IMR-90 (cell line): ENCODE results near the gene PTGDR2. TPM values are rescaled to one million over a fixed set of nuclear protein-coding genes. Genes with fewer than 3 reads are reported as not detected.

Experiments
- ATAC-seq: fragments of 200-7000 bp; cut with Tn5 transposase; 2 replicates; pipeline ENCODE4 v1.9.1; 2020; ENCODE audit warnings: low read depth, mild to moderate bottlenecking, moderate library complexity
- BruUV-seq: library from RNA; stranded (reverse); fragments of 400-500 nt; replicated peaks from 2 replicates; lab custom pipeline; 2021; lab: Mats Ljungman, UMichigan
- CTCF ChIA-PET: fragments of 300-600 bp; formaldehyde crosslinking; extraction: SDS; loops from one replicate; lab custom pipeline; 2021; ENCODE audit warnings: antibody characterized with exemption; lab: Yijun Ruan, JAX
- POLR2A ChIA-PET: fragments of 300-600 bp; sonication (Branson Sonifier 250); formaldehyde crosslinking; loops from one replicate; lab custom pipeline; 2022; ENCODE audit warnings: antibody characterized with exemption; ENCODE audit not compliant: unreplicated experiment; lab: Charles Lee
- DNase-seq: peaks from one replicate; pipeline ENCODE4 v3.0.0; 2013
- H2AFZ ChIP-seq: replicated peaks from 2 replicates; pipeline ENCODE3; 2013; ENCODE audit warnings: low read length, mild to moderate bottlenecking; ENCODE audit not compliant: poor library complexity
- H2AK5ac ChIP-seq: 2 replicates; pipeline ENCODE4 v1.6.1; 2013; ENCODE audit warnings: low read depth, low read length, inconsistent platforms
- H2AK9ac ChIP-seq: replicated peaks from 2 replicates; pipeline ENCODE3; 2013; ENCODE audit warnings: mild to moderate bottlenecking, low read depth, low read length, moderate library complexity; ENCODE audit not compliant: poor library complexity
- H2BK120ac ChIP-seq: 2 replicates; pipeline ENCODE4 v1.6.1; 2013; ENCODE audit warnings: low read depth, low read length, inconsistent platforms
- H2BK15ac ChIP-seq: 3 replicates; pipeline ENCODE4 v1.6.1; 2013; ENCODE audit warnings: low read depth, low read length, inconsistent platforms
- H2BK20ac ChIP-seq: 2 replicates; pipeline ENCODE4 v1.6.1; 2013; ENCODE audit warnings: low read depth, mild to moderate bottlenecking, inconsistent platforms, low read length, moderate library complexity
- H2BK5ac ChIP-seq: 2 replicates; pipeline ENCODE4 v1.6.1; 2013; ENCODE audit warnings: mild to moderate bottlenecking, low read depth, low read length, inconsistent platforms; ENCODE audit not compliant: poor library complexity, severe bottlenecking
- H3K14ac ChIP-seq: replicated peaks from 2 replicates; pipeline ENCODE4 v1.6.1; 2013; ENCODE audit warnings: low read depth, low read length, inconsistent platforms
- H3K18ac ChIP-seq: 2 replicates; pipeline ENCODE4 v1.6.1; 2013; ENCODE audit warnings: low read depth, low read length, control low read depth
- H3K23ac ChIP-seq: 2 replicates; pipeline ENCODE4 v1.6.1; 2013; ENCODE audit warnings: low read depth, low read length, inconsistent platforms
- H3K27ac ChIP-seq: 2 replicates; pipeline ENCODE4 v1.5.1; 2013; ENCODE audit warnings: mild to moderate bottlenecking, control low read depth, low read length; ENCODE audit not compliant: insufficient read depth
- H3K27me3 ChIP-seq: 2 replicates; pipeline ENCODE4 v1.6.1; 2013; ENCODE audit warnings: low read length; ENCODE audit not compliant: control insufficient read depth, insufficient read depth
- H3K36me3 ChIP-seq: 2 replicates; pipeline ENCODE4 v1.6.1; 2013; ENCODE audit warnings: low read length, mixed read lengths; ENCODE audit not compliant: control insufficient read depth, insufficient read depth
- H3K4ac ChIP-seq: 2 replicates; pipeline ENCODE4 v1.6.1; 2013; ENCODE audit warnings: low read depth, low read length, inconsistent platforms
- H3K4me1 ChIP-seq: 2 replicates; pipeline ENCODE4 v1.6.1; 2013; ENCODE audit warnings: low read length, mixed read lengths; ENCODE audit not compliant: control insufficient read depth, insufficient read depth
- H3K4me2 ChIP-seq: 2 replicates; pipeline ENCODE4 v1.6.1; 2013; ENCODE audit warnings: low read depth, mild to moderate bottlenecking, control low read depth, low read length, moderate library complexity
- H3K4me3 ChIP-seq: 2 replicates; pipeline ENCODE4 v1.5.1; 2013; ENCODE audit warnings: low read depth, mild to moderate bottlenecking, control low read depth, low read length, moderate library complexity; ENCODE audit not compliant: insufficient read depth
- H3K56ac ChIP-seq: 2 replicates; pipeline ENCODE4 v1.6.1; 2013; ENCODE audit warnings: low read length, inconsistent platforms; ENCODE audit not compliant: insufficient read depth; ENCODE audit errors: extremely low read depth
- H3K79me1 ChIP-seq, 2 experiments: 2 replicates each; pipeline ENCODE4 v1.6.1; 2013; ENCODE audit warnings: low read length in 2 of 2, inconsistent platforms in 1 of 2, low read depth in 1 of 2
- H3K9ac ChIP-seq: 2 replicates; pipeline ENCODE4 v1.6.1; 2013; ENCODE audit warnings: low read depth, low read length, control low read depth
- H3K9me1 ChIP-seq: 2 replicates; pipeline ENCODE4 v1.6.1; 2013; ENCODE audit warnings: low read length, inconsistent platforms; ENCODE audit not compliant: insufficient read depth
- H3K9me3 ChIP-seq: 2 replicates; pipeline ENCODE4 v1.6.1; 2013; ENCODE audit warnings: low read length; ENCODE audit not compliant: control insufficient read depth, insufficient read depth
- H4K20me1 ChIP-seq: 2 replicates; pipeline ENCODE4 v1.6.1; 2013; ENCODE audit warnings: low read length, inconsistent platforms; ENCODE audit not compliant: insufficient read depth
- H4K5ac ChIP-seq: 2 replicates; pipeline ENCODE4 v1.6.1; 2013; ENCODE audit warnings: mild to moderate bottlenecking, low read depth, low read length, control low read depth
- H4K8ac ChIP-seq, 2 experiments: 2 replicates each; pipeline ENCODE4 v1.6.1; 2013; ENCODE audit warnings: low read depth in 2 of 2, low read length in 2 of 2, control low read depth in 1 of 2, inconsistent platforms in 1 of 2
- H4K91ac ChIP-seq: 2 replicates; pipeline ENCODE4 v1.6.1; 2013; ENCODE audit warnings: low read depth, low read length, inconsistent platforms; ENCODE audit not compliant: insufficient read depth
- CEBPB ChIP-seq: IDR thresholded peaks from 2 replicates; pipeline ENCODE4 v1.6.1; 2012; ENCODE audit warnings: low read depth, low read length, improper control_type of control experiment
- CHD1 ChIP-seq: IDR thresholded peaks from 2 replicates; pipeline ENCODE4 v1.6.1; 2012; ENCODE audit warnings: low read depth, low read length, improper control_type of control experiment
- CTCF ChIP-seq: conservative IDR thresholded peaks from 2 replicates; pipeline ENCODE4 v1.5.1; 2012; ENCODE audit warnings: mild to moderate bottlenecking, low read depth, low read length, improper control_type of control experiment
- ELK1 ChIP-seq: fragments of 150-350 bp; IDR thresholded peaks from 2 replicates; pipeline ENCODE4 v1.6.1; 2016; ENCODE audit warnings: low read depth, mild to moderate bottlenecking, low read length, moderate library complexity, borderline replicate concordance
- FOS ChIP-seq: fragments of 150-350 bp; IDR thresholded peaks from 2 replicates; pipeline ENCODE4 v1.6.1; 2016; ENCODE audit warnings: low read depth, low read length
- MAZ ChIP-seq: IDR thresholded peaks from 2 replicates; pipeline ENCODE4 v1.6.1; 2012; ENCODE audit warnings: low read depth, mild to moderate bottlenecking, low read length, improper control_type of control experiment, moderate library complexity, borderline replicate concordance
- MXI1 ChIP-seq: IDR thresholded peaks from 2 replicates; pipeline ENCODE4 v1.6.1; 2012; ENCODE audit warnings: low read depth, mild to moderate bottlenecking, low read length, moderate library complexity, borderline replicate concordance
- NFE2L2 ChIP-seq: fragments of 150-350 bp; IDR thresholded peaks from 2 replicates; pipeline ENCODE4 v1.6.1; 2016; ENCODE audit warnings: low read depth, mild to moderate bottlenecking, low read length
- RAD21 ChIP-seq: IDR thresholded peaks from 2 replicates; pipeline ENCODE4 v1.6.1; 2012; ENCODE audit warnings: low read length, improper control_type of control experiment
- RCOR1 ChIP-seq: IDR thresholded peaks from 2 replicates; pipeline ENCODE4 v1.6.1; 2012; ENCODE audit warnings: mild to moderate bottlenecking, low read length, improper control_type of control experiment; ENCODE audit not compliant: insufficient replicate concordance
- SMC3 ChIP-seq: fragments of 150-350 bp; IDR thresholded peaks from 2 replicates; pipeline ENCODE4 v1.6.1; 2016; ENCODE audit warnings: low read depth, mild to moderate bottlenecking, antibody characterized with exemption, low read length, moderate library complexity
- USF2 ChIP-seq: fragments of 150-350 bp; IDR thresholded peaks from 2 replicates; pipeline ENCODE4 v1.6.1; 2017; ENCODE audit warnings: mild to moderate bottlenecking, antibody characterized with exemption, low read length, low read depth
- WGBS, 2 experiments: methylation state at CpG; one replicate each; pipeline versions ENCODE4 v1.1.5 to v1.1.7; 2013; ENCODE audit warnings: missing lambda C conversion rate in 2 of 2; ENCODE audit not compliant: insufficient read length in 1 of 2; ENCODE audit errors: extremely low coverage in 2 of 2; 5-methylcytosine and 5-hydroxymethylcytosine counted together
- dilution Hi-C: fragments of 300-500 bp; cut with HindIII; formaldehyde crosslinking; loops from one replicate; pipeline ENCODE4 v1.14.3; 2018; ENCODE audit warnings: low sequenced_read_pairs; ENCODE audit not compliant: unreplicated experiment
- in situ Hi-C: fragments of 300-500 bp; cut with MboI; formaldehyde crosslinking; loops from 3 replicates; pipeline ENCODE4 v1.14.3; 2019; ENCODE audit warnings: low sequenced_read_pairs, inconsistent platforms, mixed read lengths
- intact Hi-C: fragments of 100-400 bp; cut with micrococcal nuclease; formaldehyde crosslinking; loops from 2 replicates; pipeline ENCODE4 v1.10.0; 2022
- polyA plus RNA-seq, 3 experiments: library from polyadenylated mRNA; depleted of rRNA; stranded (reverse); fragments of >200 nt; gene quantifications; 2 replicates each; pipeline ENCODE4 v1.2.3, GENCODE V29; 2012; ENCODE audit warnings: low replicate concordance in 1 of 3
- total RNA-seq: library from RNA; depleted of rRNA; stranded (reverse); fragments of >200 nt; gene quantifications from 2 replicates; pipeline ENCODE4 v1.2.3, GENCODE V29; 2012

PTGDR2 gene
- total and polyA plus RNA-seq, 2 of the 4 experiments (the other 2 are of a cell fraction) = under 0.01 to 0.12 TPM

GRCh38 chr11:60863550-60864521 is 8.1 kb upstream of the PTGDR2 start:
- H2BK15ac ChIP-seq = no peak overlapping the region
- H2AFZ ChIP-seq = no peak overlapping the region
- no peaks in the 10 kb centered on the region for H3K79me1 ChIP-seq
- intact Hi-C loops = no loop called here
- DNase-seq (no peak), ATAC-seq (no peak)
- peaks cover 1% of the 10 kb centered on the region; the same call in 1 of the 2 replicates for H3K4me1 ChIP-seq
- no peak overlapping the region for H3K23ac ChIP-seq
- no peak overlapping the region for H2BK5ac ChIP-seq
- dilution Hi-C loops = no loop called here
- H3K27ac ChIP-seq = no peak overlapping the region
- no peaks in the 10 kb centered on the region for H3K36me3 ChIP-seq
- no peak overlapping the region for H3K4me3 ChIP-seq
- H2BK120ac ChIP-seq = no peak overlapping the region
- no peaks in the 10 kb centered on the region for H3K9me3 ChIP-seq
- H4K5ac ChIP-seq = no peak overlapping the region
- no peak overlapping the region for H3K18ac ChIP-seq
- H2AK5ac ChIP-seq = no peak overlapping the region
- no peak overlapping the region for H4K8ac ChIP-seq
- peaks cover 13% of the 10 kb centered on the region for H3K27me3 ChIP-seq
- peaks cover 1% of the 10 kb centered on the region; the same call in 1 of the 2 replicates for H3K9me1 ChIP-seq
- no peak overlapping the region for H3K9ac ChIP-seq
- no peak overlapping the region for H3K56ac ChIP-seq
- CTCF ChIA-PET = no interaction called here
- H2AK9ac ChIP-seq = no peak overlapping the region
- TF ChIP-seq NFE2L2 = no peak
- no peak for TF ChIP-seq ELK1
- no peak for TF ChIP-seq CEBPB
- TF ChIP-seq RCOR1 = no peak
- no peak for TF ChIP-seq CHD1
- no peak for TF ChIP-seq MXI1
- TF ChIP-seq MAZ = no peak
- TF ChIP-seq FOS = no peak
- TF ChIP-seq RAD21 = no peak
- no peak for TF ChIP-seq USF2
- no peak for TF ChIP-seq CTCF
- no peak for TF ChIP-seq SMC3
- 80% methylated on average over 4 of the region's 16 CpGs; no CpG with 5 or more reads in 1 of the 2 experiments for WGBS, 2 experiments
- no peak overlapping the region for H3K4ac ChIP-seq
- no peak overlapping the region for H2BK20ac ChIP-seq
- in situ Hi-C loops = no loop called here
- no peak overlapping the region for H4K91ac ChIP-seq
- H3K14ac ChIP-seq = no peak overlapping the region
- H4K20me1 ChIP-seq = no peaks in the 10 kb centered on the region
- BruUV-seq = no TSS peak
- POLR2A ChIA-PET = no interaction called here
- H3K4me2 ChIP-seq = no peak overlapping the region
